ENCODE data around the gene TMTC2. TPM values are rescaled to one million over a fixed set of nuclear protein-coding genes. Genes with fewer than 3 reads are reported as not detected.

TMTC2 gene
- total RNA-seq, 1 donor from 2014 or later: 25.5 TPM

DNA sequence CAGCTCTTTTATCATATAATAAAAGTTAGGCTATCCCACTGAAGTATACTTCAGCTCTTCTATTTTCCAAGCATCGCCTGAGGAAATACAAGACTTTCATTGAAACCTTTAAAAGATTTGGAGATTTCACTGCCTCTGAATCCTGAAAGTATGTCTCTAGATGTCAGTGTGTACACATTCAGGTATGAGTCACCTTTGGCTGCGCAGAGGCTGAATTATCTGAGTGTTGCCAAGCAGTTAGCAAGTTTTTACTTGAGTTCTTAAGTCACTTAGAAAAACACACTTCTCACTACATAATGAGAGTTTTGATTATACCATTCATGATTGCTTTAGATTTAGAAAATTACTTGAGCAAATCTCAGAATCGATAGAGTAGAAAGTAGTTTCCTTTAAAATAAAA, 210.3 kb downstream of the TMTC2 start:
- Histone ChIP-seq H3K36me3 (no peaks in the 10 kb centered on the region), H3K79me2 (ENCODE audit: low read depth) (no peaks in the 10 kb centered on the region), H3K4me3 (no peak overlapping the region), H3K27ac (no peak overlapping the region), H2AFZ (replicated peaks) (no peak overlapping the region), H3K9ac (no peak overlapping the region), H3K9me3 (ENCODE audit: low read depth) (no peaks in the 10 kb centered on the region), H4K20me1 (ENCODE audit: low read depth) (no peaks in the 10 kb centered on the region), H3F3A (ENCODE audit: low read depth) (no peaks in the 10 kb centered on the region), H3K4me2 (no peak overlapping the region), H3K4me1 (no peaks in the 10 kb centered on the region), H3K27me3 (no peaks in the 10 kb centered on the region)
- H3K4me3 Mint-ChIP-seq: no peak overlapping the region
- no peaks in the 10 kb centered on the region for H3K4me1 Mint-ChIP-seq
- no peak for DNase-seq (ENCODE audit: low spot score)
- H3K27me3 Mint-ChIP-seq (ENCODE audit: insufficient read depth, low read depth): no peaks in the 10 kb centered on the region
- H3K36me3 Mint-ChIP-seq: no peaks in the 10 kb centered on the region
- TF ChIP-seq, protein P1, sequence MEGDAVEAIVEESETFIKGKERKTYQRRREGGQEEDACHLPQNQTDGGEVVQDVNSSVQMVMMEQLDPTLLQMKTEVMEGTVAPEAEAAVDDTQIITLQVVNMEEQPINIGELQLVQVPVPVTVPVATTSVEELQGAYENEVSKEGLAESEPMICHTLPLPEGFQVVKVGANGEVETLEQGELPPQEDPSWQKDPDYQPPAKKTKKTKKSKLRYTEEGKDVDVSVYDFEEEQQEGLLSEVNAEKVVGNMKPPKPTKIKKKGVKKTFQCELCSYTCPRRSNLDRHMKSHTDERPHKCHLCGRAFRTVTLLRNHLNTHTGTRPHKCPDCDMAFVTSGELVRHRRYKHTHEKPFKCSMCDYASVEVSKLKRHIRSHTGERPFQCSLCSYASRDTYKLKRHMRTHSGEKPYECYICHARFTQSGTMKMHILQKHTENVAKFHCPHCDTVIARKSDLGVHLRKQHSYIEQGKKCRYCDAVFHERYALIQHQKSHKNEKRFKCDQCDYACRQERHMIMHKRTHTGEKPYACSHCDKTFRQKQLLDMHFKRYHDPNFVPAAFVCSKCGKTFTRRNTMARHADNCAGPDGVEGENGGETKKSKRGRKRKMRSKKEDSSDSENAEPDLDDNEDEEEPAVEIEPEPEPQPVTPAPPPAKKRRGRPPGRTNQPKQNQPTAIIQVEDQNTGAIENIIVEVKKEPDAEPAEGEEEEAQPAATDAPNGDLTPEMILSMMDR (IDR thresholded peaks at IDR 0.05): no peak
- TF ChIP-seq EZH2 (IDR thresholded peaks at IDR 0.05) (no peak), EZH2phosphoT487 (IDR thresholded peaks at IDR 0.05) (no peak)
- H3K27ac Mint-ChIP-seq: no peak overlapping the region
- no peaks in the 10 kb centered on the region for H3K9me3 Mint-ChIP-seq

DNA sequence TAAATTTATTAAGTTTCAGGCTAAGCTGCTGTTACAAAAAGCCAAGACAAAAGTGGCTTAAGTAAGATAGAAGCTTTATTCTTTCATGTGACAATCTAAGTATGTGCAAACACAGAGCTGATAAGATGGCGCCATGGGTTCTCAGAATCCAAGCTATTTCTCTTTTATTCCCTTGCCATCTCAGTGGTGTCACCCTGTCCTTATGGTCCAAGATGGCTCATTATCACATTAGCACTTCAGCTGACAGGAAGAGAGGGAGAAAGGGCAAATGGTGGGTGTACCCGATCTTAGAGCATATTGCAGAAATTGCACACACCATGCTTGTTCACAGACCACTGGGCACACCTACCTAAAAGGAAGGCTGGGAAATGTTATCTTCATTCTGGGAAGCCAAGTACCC, 211.7 kb downstream of the TMTC2 start:
- Histone ChIP-seq H3K36me3 (no peaks in the 10 kb centered on the region), H2AFZ (replicated peaks) (no peak overlapping the region), H3F3A (ENCODE audit: low read depth) (no peaks in the 10 kb centered on the region), H3K4me1 (no peaks in the 10 kb centered on the region), H3K4me2 (no peak overlapping the region), H3K9me3 (ENCODE audit: low read depth) (no peaks in the 10 kb centered on the region), H3K4me3 (no peak overlapping the region), H3K27ac (no peak overlapping the region), H4K20me1 (ENCODE audit: low read depth) (no peaks in the 10 kb centered on the region), H3K79me2 (ENCODE audit: low read depth) (no peaks in the 10 kb centered on the region), H3K27me3 (no peaks in the 10 kb centered on the region), H3K9ac (no peak overlapping the region)
- DNase-seq (ENCODE audit: low spot score): no peak
- Mint-ChIP-seq H3K4me1 (peaks cover 4% of the 10 kb centered on the region), H3K4me3 (no peak overlapping the region), H3K27me3 (ENCODE audit: insufficient read depth, low read depth) (peaks cover 3% of the 10 kb centered on the region), H3K36me3 (no peaks in the 10 kb centered on the region), H3K27ac (no peak overlapping the region), H3K9me3 (no peaks in the 10 kb centered on the region)
- TF ChIP-seq, protein P1 (IDR thresholded peaks at IDR 0.05): no peak
- TF ChIP-seq EZH2phosphoT487 (IDR thresholded peaks at IDR 0.05) (no peak), EZH2 (IDR thresholded peaks at IDR 0.05) (no peak)

DNA sequence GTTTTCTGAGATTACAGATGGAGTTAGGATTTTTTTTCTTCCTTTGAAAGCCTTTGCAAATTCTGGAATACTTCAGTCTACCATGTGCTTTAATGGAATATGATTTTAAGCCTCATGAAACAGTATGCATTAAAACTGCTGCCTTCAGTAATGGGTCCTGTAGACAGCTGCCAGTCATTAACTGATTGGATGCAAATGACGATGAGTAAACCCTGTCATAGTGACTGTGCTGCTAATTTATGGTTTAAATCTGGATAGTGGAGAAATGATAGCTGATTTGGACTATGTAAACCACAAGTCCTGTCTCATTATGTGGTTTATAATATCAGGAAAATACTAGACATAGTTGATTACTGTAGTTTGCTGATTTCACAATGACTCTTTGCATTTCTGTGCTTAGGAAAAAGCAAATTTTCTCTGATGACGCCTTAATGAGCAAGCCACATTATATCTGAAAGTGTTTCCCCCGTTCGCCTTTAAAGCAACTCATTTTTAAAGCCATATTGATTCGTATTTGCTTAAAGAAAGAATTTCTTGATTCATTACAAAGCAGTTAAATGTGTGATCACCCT, 217.6 kb downstream of the TMTC2 start:
- no peaks in the 10 kb centered on the region for H3K36me3 ChIP-seq
- H4K20me1 ChIP-seq (ENCODE audit: low read depth): no peaks in the 10 kb centered on the region
- Mint-ChIP-seq H3K36me3 (no peaks in the 10 kb centered on the region), H3K4me1 (peaks cover 7% of the 10 kb centered on the region), H3K27ac (no peak overlapping the region), H3K27me3 (ENCODE audit: insufficient read depth, low read depth) (peaks cover 3% of the 10 kb centered on the region), H3K4me3 (no peak overlapping the region), H3K9me3 (no peaks in the 10 kb centered on the region)
- H3K27me3 ChIP-seq: no peaks in the 10 kb centered on the region
- no peaks in the 10 kb centered on the region for H3K79me2 ChIP-seq (ENCODE audit: low read depth)
- H3K9ac ChIP-seq: no peak overlapping the region
- no peak overlapping the region for H3K4me2 ChIP-seq
- H3K9me3 ChIP-seq (ENCODE audit: low read depth): no peaks in the 10 kb centered on the region
- H2AFZ ChIP-seq (replicated peaks): no peak overlapping the region
- no peak overlapping the region for H3K4me3 ChIP-seq
- H3K27ac ChIP-seq: no peak overlapping the region
- no peaks in the 10 kb centered on the region for H3F3A ChIP-seq (ENCODE audit: low read depth)
- DNase-seq (ENCODE audit: low spot score): no peak
- TF ChIP-seq, protein P1 (IDR thresholded peaks at IDR 0.05): no peak
- TF ChIP-seq EZH2phosphoT487 (IDR thresholded peaks at IDR 0.05) (no peak), EZH2 (IDR thresholded peaks at IDR 0.05) (no peak)
- no peaks in the 10 kb centered on the region for H3K4me1 ChIP-seq
